SK-N-SH (cell line): Measurements from ENCODE around the gene MANF.

Experiments used
- MXI1 ChIP-seq: IDR thresholded peaks from 2 replicates; pipeline ENCODE4 v1.6.1; 2012; ENCODE audit warnings: mild to moderate bottlenecking, low read depth, low read length, improper control_type of control experiment
- POLR2AphosphoS5 ChIP-seq: IDR thresholded peaks from 2 replicates; pipeline ENCODE4 v1.6.1; 2012; ENCODE audit warnings: low read depth, low read length
- RAD21 ChIP-seq: IDR thresholded peaks from 2 replicates; pipeline ENCODE4 v1.6.1; 2012; ENCODE audit warnings: mild to moderate bottlenecking, low read length
- RFX5 ChIP-seq: IDR thresholded peaks from 2 replicates; pipeline ENCODE4 v1.6.1; 2012; ENCODE audit warnings: mild to moderate bottlenecking, improper control_type of control experiment, low read length
- TAF1 ChIP-seq: IDR thresholded peaks from 2 replicates; pipeline ENCODE4 v1.6.1; 2012; ENCODE audit warnings: low read depth, mild to moderate bottlenecking, low read length, moderate library complexity, borderline replicate concordance
- USF1 ChIP-seq: IDR thresholded peaks from 2 replicates; pipeline ENCODE4 v1.4.0; 2012; ENCODE audit warnings: low read depth, borderline replicate concordance
- TF ChIP-seq, protein P1 (sequence below): IDR thresholded peaks from 2 replicates; pipeline ENCODE4 v1.4.0; 2012; ENCODE audit warnings: low read depth
- TF ChIP-seq, protein P2 (sequence below): fragments of 200-600 bp; sonication (generic); IDR thresholded peaks from 2 replicates; pipeline ENCODE4 v1.6.1; 2017; ENCODE audit warnings: antibody characterized with exemption, mild to moderate bottlenecking, moderate library complexity
- TF ChIP-seq, protein P3 (sequence below): IDR thresholded peaks from 2 replicates; pipeline ENCODE4; 2012

DNA sequence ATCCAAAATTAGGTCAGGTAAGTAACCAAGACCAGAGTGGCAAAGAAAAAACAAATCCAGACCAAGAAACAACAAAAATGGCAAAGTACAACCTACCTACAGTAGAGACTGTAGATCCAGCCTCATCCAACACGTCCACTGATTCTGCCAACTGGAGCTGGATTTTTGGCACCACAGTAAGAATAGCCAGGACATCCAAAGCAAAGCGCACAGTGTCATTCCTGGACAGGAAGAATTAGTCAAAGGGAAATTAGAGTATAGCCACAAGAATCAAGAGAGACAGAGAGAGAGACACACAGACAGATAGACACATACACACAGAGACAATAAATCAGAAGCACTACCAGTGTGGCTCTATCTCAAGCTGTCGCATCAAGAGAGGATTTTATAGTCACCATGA, 37.1 kb downstream of the MANF start:
- TF ChIP-seq, protein P1, sequence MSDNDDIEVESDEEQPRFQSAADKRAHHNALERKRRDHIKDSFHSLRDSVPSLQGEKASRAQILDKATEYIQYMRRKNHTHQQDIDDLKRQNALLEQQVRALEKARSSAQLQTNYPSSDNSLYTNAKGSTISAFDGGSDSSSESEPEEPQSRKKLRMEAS: no peak
- TF ChIP-seq, protein P2, sequence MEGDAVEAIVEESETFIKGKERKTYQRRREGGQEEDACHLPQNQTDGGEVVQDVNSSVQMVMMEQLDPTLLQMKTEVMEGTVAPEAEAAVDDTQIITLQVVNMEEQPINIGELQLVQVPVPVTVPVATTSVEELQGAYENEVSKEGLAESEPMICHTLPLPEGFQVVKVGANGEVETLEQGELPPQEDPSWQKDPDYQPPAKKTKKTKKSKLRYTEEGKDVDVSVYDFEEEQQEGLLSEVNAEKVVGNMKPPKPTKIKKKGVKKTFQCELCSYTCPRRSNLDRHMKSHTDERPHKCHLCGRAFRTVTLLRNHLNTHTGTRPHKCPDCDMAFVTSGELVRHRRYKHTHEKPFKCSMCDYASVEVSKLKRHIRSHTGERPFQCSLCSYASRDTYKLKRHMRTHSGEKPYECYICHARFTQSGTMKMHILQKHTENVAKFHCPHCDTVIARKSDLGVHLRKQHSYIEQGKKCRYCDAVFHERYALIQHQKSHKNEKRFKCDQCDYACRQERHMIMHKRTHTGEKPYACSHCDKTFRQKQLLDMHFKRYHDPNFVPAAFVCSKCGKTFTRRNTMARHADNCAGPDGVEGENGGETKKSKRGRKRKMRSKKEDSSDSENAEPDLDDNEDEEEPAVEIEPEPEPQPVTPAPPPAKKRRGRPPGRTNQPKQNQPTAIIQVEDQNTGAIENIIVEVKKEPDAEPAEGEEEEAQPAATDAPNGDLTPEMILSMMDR: no peak
- TF ChIP-seq POLR2AphosphoS5 (no peak), RFX5 (no peak), RAD21 (no peak), TAF1 (no peak), USF1 (no peak), MXI1 (no peak)
- TF ChIP-seq, protein P3, sequence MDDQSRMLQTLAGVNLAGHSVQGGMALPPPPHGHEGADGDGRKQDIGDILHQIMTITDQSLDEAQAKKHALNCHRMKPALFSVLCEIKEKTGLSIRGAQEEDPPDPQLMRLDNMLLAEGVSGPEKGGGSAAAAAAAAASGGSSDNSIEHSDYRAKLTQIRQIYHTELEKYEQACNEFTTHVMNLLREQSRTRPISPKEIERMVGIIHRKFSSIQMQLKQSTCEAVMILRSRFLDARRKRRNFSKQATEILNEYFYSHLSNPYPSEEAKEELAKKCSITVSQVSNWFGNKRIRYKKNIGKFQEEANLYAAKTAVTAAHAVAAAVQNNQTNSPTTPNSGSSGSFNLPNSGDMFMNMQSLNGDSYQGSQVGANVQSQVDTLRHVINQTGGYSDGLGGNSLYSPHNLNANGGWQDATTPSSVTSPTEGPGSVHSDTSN: no peak
